H1 (cell line): ENCODE measurements around the gene RGL1. TPM values are rescaled to one million over a fixed set of nuclear protein-coding genes. Genes with fewer than 3 reads are reported as not detected.

Experiments
- CTCF ChIA-PET: fragments of 300-600 bp; sonication (Branson Sonifier 250); formaldehyde crosslinking; loops from one replicate; lab custom pipeline; 2021; ENCODE audit not compliant: partially characterized antibody; lab: Charles Lee
- POLR2A ChIA-PET: fragments of 300-600 bp; sonication (Branson Sonifier 250); formaldehyde crosslinking; loops from one replicate; lab custom pipeline; 2021; ENCODE audit warnings: inconsistent platforms; ENCODE audit not compliant: partially characterized antibody; lab: Charles Lee
- DNase-seq, 2 experiments: peaks; one replicate each; pipeline versions ENCODE4 v3.0.0 to v3.0.0-alpha.2; 2010 to 2022; ENCODE audit warnings: low spot score in 2 of 2, low read depth in 1 of 2, mixed read lengths in 1 of 2
- FAIRE-seq: peaks from 2 replicates; lab custom pipeline; 2011; peaks lifted over from hg19 to GRCh38; lab: Jason Lieb, UNC
- H2AFZ ChIP-seq: 2 replicates; pipeline ENCODE4 v1.8.1; 2012; ENCODE audit warnings: low read length, inconsistent platforms
- H2AK5ac ChIP-seq: 2 replicates; pipeline ENCODE4 v1.6.1; 2013; ENCODE audit warnings: low read depth, low read length
- H2BK120ac ChIP-seq: replicated peaks from 2 replicates; pipeline ENCODE3; 2013; ENCODE audit warnings: low read depth, low read length, inconsistent platforms
- H2BK12ac ChIP-seq: 2 replicates; pipeline ENCODE4 v1.6.1; 2013; ENCODE audit warnings: low read depth, low read length
- H2BK15ac ChIP-seq: 2 replicates; pipeline ENCODE4 v1.6.1; 2013; ENCODE audit warnings: low read length
- H2BK20ac ChIP-seq: 2 replicates; pipeline ENCODE4 v1.6.1; 2013; ENCODE audit warnings: low read length
- H2BK5ac ChIP-seq: 2 replicates; pipeline ENCODE4 v1.6.1; 2013; ENCODE audit warnings: low read depth, low read length
- H3K14ac ChIP-seq: 2 replicates; pipeline ENCODE4 v1.6.1; 2013; ENCODE audit warnings: inconsistent platforms; ENCODE audit not compliant: insufficient read length
- H3K18ac ChIP-seq: 2 replicates; pipeline ENCODE4 v1.6.1; 2013; ENCODE audit warnings: low read length; ENCODE audit errors: extremely low read depth
- H3K23ac ChIP-seq: 2 replicates; pipeline ENCODE4 v1.6.1; 2013; ENCODE audit warnings: inconsistent platforms; ENCODE audit not compliant: insufficient read length
- H3K23me2 ChIP-seq: 2 replicates; pipeline ENCODE4 v1.6.1; 2013; ENCODE audit warnings: low read depth, low read length
- H3K27ac ChIP-seq: 2 replicates; pipeline ENCODE4 v1.6.1; 2011; ENCODE audit warnings: low read depth, low read length, inconsistent platforms
- H3K27me3 ChIP-seq, 4 experiments: replicated peaks in 1 of 4; 1 replicate in 1 of 4; 2 replicates in 3 of 4; pipeline versions ENCODE4 v1.6.1 to v1.8.1; 2011 to 2013; ENCODE audit warnings: low read length in 3 of 4, mild to moderate bottlenecking in 3 of 4, inconsistent platforms in 2 of 4, mixed read lengths in 2 of 4, moderate library complexity in 1 of 4; ENCODE audit not compliant: control insufficient read depth in 3 of 4, insufficient read depth in 3 of 4; ENCODE audit errors: extremely low read depth in 1 of 4
- H3K36me3 ChIP-seq, 4 experiments: 2 replicates each; pipeline versions ENCODE4 v1.6.1 to v1.8.1; 2011 to 2013; ENCODE audit warnings: mild to moderate bottlenecking in 4 of 4, low read length in 3 of 4, moderate library complexity in 2 of 4, control low read depth in 1 of 4, inconsistent platforms in 1 of 4; ENCODE audit not compliant: insufficient read depth in 4 of 4, control insufficient read depth in 2 of 4
- H3K4ac ChIP-seq: replicated peaks from 2 replicates; pipeline ENCODE3; 2013; ENCODE audit warnings: low read length, low read depth, mixed read lengths, inconsistent platforms; ENCODE audit not compliant: insufficient read length
- H3K4me1 ChIP-seq, 4 experiments: replicated peaks in 1 of 4; 1 replicate in 1 of 4; 2 replicates in 3 of 4; pipeline versions ENCODE4 v1.6.1 to v1.8.1; 2011 to 2013; ENCODE audit warnings: low read length in 3 of 4, inconsistent platforms in 2 of 4, mixed read lengths in 1 of 4; ENCODE audit not compliant: insufficient read depth in 4 of 4, control insufficient read depth in 3 of 4
- H3K4me2 ChIP-seq, 2 experiments: 2 replicates each; pipeline versions ENCODE4 v1.6.1 to v1.8.1; 2011 to 2013; ENCODE audit warnings: low read depth in 2 of 2, low read length in 2 of 2, control low read depth in 1 of 2, inconsistent platforms in 1 of 2, mild to moderate bottlenecking in 1 of 2; ENCODE audit not compliant: insufficient read depth in 1 of 2
- H3K4me3 ChIP-seq, 4 experiments: fragments of 200-600, 300-600 bp in 1 of 4; sonication (generic), shearing (Covaris generic), sonication (Bioruptor Twin) in 1 of 4; 2 replicates each; pipeline versions ENCODE4 v1.5.1 to v1.8.1; 2011 to 2016; ENCODE audit warnings: low read length in 4 of 4, low read depth in 3 of 4, control low read depth in 2 of 4, inconsistent platforms in 2 of 4, mild to moderate bottlenecking in 2 of 4, mixed read lengths in 1 of 4, moderate library complexity in 1 of 4; ENCODE audit not compliant: insufficient read depth in 2 of 4; ENCODE audit errors: extremely low read depth in 1 of 4
- H3K56ac ChIP-seq: replicated peaks from 2 replicates; pipeline ENCODE3; 2013; ENCODE audit warnings: low read depth, mild to moderate bottlenecking, mixed read lengths, low read length, inconsistent platforms; ENCODE audit not compliant: insufficient read length
- H3K79me1 ChIP-seq: 2 replicates; pipeline ENCODE4 v1.6.1; 2013; ENCODE audit warnings: low read depth, low read length, control low read depth
- H3K79me2 ChIP-seq, 2 experiments: 2 replicates each; pipeline versions ENCODE4 v1.6.1 to v1.8.1; 2012 to 2013; ENCODE audit warnings: low read length in 2 of 2, mild to moderate bottlenecking in 2 of 2, inconsistent platforms in 1 of 2; ENCODE audit not compliant: insufficient read depth in 2 of 2, control insufficient read depth in 1 of 2
- H3K9ac ChIP-seq, 4 experiments: replicated peaks in 1 of 4; 1 replicate in 1 of 4; 2 replicates in 3 of 4; pipeline versions ENCODE4 v1.6.1 to v1.8.1; 2011 to 2013; ENCODE audit warnings: low read depth in 3 of 4, low read length in 3 of 4, control low read depth in 2 of 4, mild to moderate bottlenecking in 2 of 4, moderate library complexity in 2 of 4, inconsistent platforms in 1 of 4; ENCODE audit errors: extremely low read depth in 1 of 4
- H3K9me3 ChIP-seq, 2 experiments: 2 replicates each; pipeline versions ENCODE4 v1.6.1 to v1.8.1; 2012 to 2013; ENCODE audit warnings: mild to moderate bottlenecking in 2 of 2, moderate library complexity in 2 of 2, control low read depth in 1 of 2, inconsistent platforms in 1 of 2, low read depth in 1 of 2, low read length in 1 of 2, mixed read lengths in 1 of 2; ENCODE audit not compliant: insufficient read depth in 2 of 2
- H4K20me1 ChIP-seq, 2 experiments: replicated peaks in 1 of 2; 2 replicates each; pipeline versions ENCODE3 to v1.8.1; 2011 to 2013; ENCODE audit warnings: inconsistent platforms in 2 of 2, low read length in 2 of 2, mild to moderate bottlenecking in 1 of 2; ENCODE audit not compliant: insufficient read depth in 2 of 2, control insufficient read depth in 1 of 2
- H4K5ac ChIP-seq: 2 replicates; pipeline ENCODE4 v1.6.1; 2013; ENCODE audit warnings: low read length, low read depth, mixed read lengths, inconsistent platforms; ENCODE audit not compliant: insufficient read length
- H4K8ac ChIP-seq: 2 replicates; pipeline ENCODE4 v1.8.0; 2013; ENCODE audit warnings: mild to moderate bottlenecking, moderate library complexity, low read length, inconsistent platforms; ENCODE audit not compliant: insufficient read depth; ENCODE audit errors: extremely low read depth
- H4K91ac ChIP-seq: replicated peaks from 2 replicates; pipeline ENCODE3; 2013; ENCODE audit warnings: low read length, mixed read lengths, inconsistent platforms; ENCODE audit not compliant: insufficient read length
- CBX8 ChIP-seq: fragments of 300-800, 300-1000 bp; sonication (generic); IDR thresholded peaks from 2 replicates; pipeline ENCODE4 v1.7.1; 2016; ENCODE audit warnings: low read depth, low read length, borderline replicate concordance
- CTBP2 ChIP-seq: IDR thresholded peaks from 2 replicates; pipeline ENCODE4 v1.7.0; 2011; ENCODE audit warnings: borderline replicate concordance, mild to moderate bottlenecking, moderate library complexity, mixed read lengths, low read length; ENCODE audit not compliant: insufficient read depth, insufficient read length
- JUND ChIP-seq: IDR thresholded peaks from 2 replicates; pipeline ENCODE4 v1.6.1; 2011; ENCODE audit warnings: mild to moderate bottlenecking, improper control_type of control experiment, low read length
- PHF8 ChIP-seq: fragments of 200-600 bp; sonication (generic); conservative IDR thresholded peaks from 2 replicates; pipeline ENCODE4 v1.7.1; 2012; ENCODE audit warnings: low read depth, mild to moderate bottlenecking, inconsistent platforms, low read length, moderate library complexity
- POU5F1 ChIP-seq: IDR thresholded peaks from 2 replicates; pipeline ENCODE4 v1.6.1; 2011; ENCODE audit warnings: low read depth, mild to moderate bottlenecking, low read length, moderate library complexity
- RAD21 ChIP-seq, 2 experiments: IDR thresholded peaks in 1 of 2; conservative IDR thresholded peaks in 1 of 2; 2 replicates each; pipeline ENCODE4 v1.6.1; 2011; ENCODE audit warnings: low read depth in 2 of 2, low read length in 2 of 2, improper control_type of control experiment in 1 of 2, inconsistent platforms in 1 of 2, mild to moderate bottlenecking in 1 of 2, moderate library complexity in 1 of 2
- SIN3A ChIP-seq, 2 experiments: IDR thresholded peaks in 1 of 2; conservative IDR thresholded peaks in 1 of 2; 2 replicates each; pipeline ENCODE4 v1.6.1; 2011 to 2012; ENCODE audit warnings: low read length in 2 of 2, improper control_type of control experiment in 1 of 2, low read depth in 1 of 2, mild to moderate bottlenecking in 1 of 2
- SIRT6 ChIP-seq: IDR thresholded peaks from one replicate; pipeline ENCODE4 v1.7.1; 2012; ENCODE audit warnings: low read length, inconsistent platforms
- SUZ12 ChIP-seq: fragments of 200-600 bp; sonication (generic); IDR thresholded peaks from 2 replicates; pipeline ENCODE4 v1.6.1; 2012; ENCODE audit warnings: mild to moderate bottlenecking, inconsistent platforms, low read length, moderate library complexity, mixed read lengths
- WGBS, 2 experiments: shearing (Covaris generic) in 1 of 2; methylation state at CpG; one replicate each; pipeline versions ENCODE4 v1.1.6 to v1.1.7; 2013 to 2015; ENCODE audit warnings: low lambda C conversion rate in 2 of 2, mixed read lengths in 2 of 2, inconsistent platforms in 1 of 2, low coverage in 1 of 2, missing lambda C conversion rate in 1 of 2; ENCODE audit not compliant: insufficient replicate concordance in 2 of 2, insufficient coverage in 1 of 2, insufficient read length in 1 of 2; ENCODE audit errors: extremely low coverage in 1 of 2, missing lambda C conversion rate in 1 of 2; 5-methylcytosine and 5-hydroxymethylcytosine counted together
- polyA plus RNA-seq, 7 experiments: library from polyadenylated mRNA; depleted of rRNA in 3 of 7; stranded (reverse) in 5 of 7; unstranded in 2 of 7; fragments of >200 nt in 5 of 7; fragments of 200-250 nt in 2 of 7; gene quantifications; 1 replicate in 5 of 7; 2 replicates in 1 of 7; 4 replicates in 1 of 7; pipeline versions ENCODE4 v1.2.1 to v1.2.3, GENCODE V29; 2011 to 2013; ENCODE audit warnings: missing spikeins in 2 of 7, mixed read lengths in 2 of 7
- total RNA-seq: library from RNA; stranded (reverse); fragmentation: NEBNext Ultra II Directional; extraction: Animal tissue kit (Norgen Biotek cat#: 25700); gene quantifications from 2 replicates; pipeline ENCODE4 v1.2.1, GENCODE V29; 2021
- TF ChIP-seq, protein P1 (sequence below): IDR thresholded peaks from 2 replicates; pipeline ENCODE4 v1.6.1; 2011; ENCODE audit warnings: low read length, improper control_type of control experiment
- TF ChIP-seq, protein P2 (sequence below): IDR thresholded peaks from 2 replicates; pipeline ENCODE4 v1.6.1; 2012; ENCODE audit warnings: inconsistent platforms

Gene RGL1
- total and polyA plus RNA-seq, 2 of the 8 experiments (the other 6 are each of a cell fraction or from before 2014, with no cell fraction given) = 0.98 to 2.4 TPM

DNA sequence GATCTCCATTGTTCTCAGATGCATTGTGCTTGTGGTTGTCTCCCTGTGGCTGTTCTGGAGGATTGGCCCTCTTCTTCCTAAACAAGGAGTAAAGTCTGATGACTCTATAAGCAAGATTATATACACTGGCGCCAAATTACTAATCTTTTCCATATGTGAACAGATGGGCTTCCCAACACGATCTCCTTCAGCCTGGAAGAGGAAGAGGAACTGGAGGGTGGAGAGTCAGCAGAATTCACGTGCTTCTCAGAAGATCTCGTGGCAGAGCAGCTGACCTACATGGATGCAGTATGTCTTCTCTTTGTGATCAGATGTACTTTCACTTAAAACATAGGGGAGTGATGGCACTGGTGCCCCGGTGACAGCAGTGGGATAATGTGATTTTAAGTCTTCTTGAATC is 78.7 kb downstream of the RGL1 start:
- Histone ChIP-seq H2AK5ac (no peak overlapping the region), H3K4me1 (peaks cover 2 to 5% (median 2%) of the 10 kb centered on the region in 4 experiments; a peak in 5 of 7 replicates), H3K36me3 (no peaks in the 10 kb centered on the region), H3K56ac (no peak overlapping the region), H4K91ac (no peak overlapping the region), H2BK20ac (no peak overlapping the region), H3K23ac (no peak overlapping the region), H3K79me1 (no peaks in the 10 kb centered on the region), H4K20me1 (no peaks in the 10 kb centered on the region), H4K8ac (no peak overlapping the region), H2AFZ (no peak overlapping the region), H3K4me3 (no peak overlapping the region), H4K5ac (no peak overlapping the region), H2BK15ac (no peak overlapping the region), H3K79me2 (no peaks in the 10 kb centered on the region), H2BK12ac (no peak overlapping the region), H3K9ac (no peak overlapping the region), H3K23me2 (no peaks in the 10 kb centered on the region), H3K4ac (no peak overlapping the region), H3K9me3 (no peaks in the 10 kb centered on the region), H3K4me2 (no peak overlapping the region), H3K27ac (no peak overlapping the region), H3K18ac (no peak overlapping the region), H3K27me3 (no peaks in the 10 kb centered on the region), H3K14ac (no peak overlapping the region), H2BK5ac (no peak overlapping the region), H2BK120ac (no peak overlapping the region)
- ChIA-PET CTCF (interaction anchor here (0.9 to 3.8 kb wide), 3 partner anchors 9 to 228 kb away, joined by 3 to 13 read pairs (median 5); no protein-coding TSS in a partner anchor), POLR2A (no interaction called here)
- FAIRE-seq (no peak), DNase-seq (no peak)
- 88% methylated on average over 5 of the region's 5 CpGs; no CpG with 5 or more reads in 1 of the 2 experiments for WGBS, 2 experiments
- TF ChIP-seq, protein P1, sequence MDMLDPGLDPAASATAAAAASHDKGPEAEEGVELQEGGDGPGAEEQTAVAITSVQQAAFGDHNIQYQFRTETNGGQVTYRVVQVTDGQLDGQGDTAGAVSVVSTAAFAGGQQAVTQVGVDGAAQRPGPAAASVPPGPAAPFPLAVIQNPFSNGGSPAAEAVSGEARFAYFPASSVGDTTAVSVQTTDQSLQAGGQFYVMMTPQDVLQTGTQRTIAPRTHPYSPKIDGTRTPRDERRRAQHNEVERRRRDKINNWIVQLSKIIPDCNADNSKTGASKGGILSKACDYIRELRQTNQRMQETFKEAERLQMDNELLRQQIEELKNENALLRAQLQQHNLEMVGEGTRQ = no peak
- TF ChIP-seq, protein P2, sequence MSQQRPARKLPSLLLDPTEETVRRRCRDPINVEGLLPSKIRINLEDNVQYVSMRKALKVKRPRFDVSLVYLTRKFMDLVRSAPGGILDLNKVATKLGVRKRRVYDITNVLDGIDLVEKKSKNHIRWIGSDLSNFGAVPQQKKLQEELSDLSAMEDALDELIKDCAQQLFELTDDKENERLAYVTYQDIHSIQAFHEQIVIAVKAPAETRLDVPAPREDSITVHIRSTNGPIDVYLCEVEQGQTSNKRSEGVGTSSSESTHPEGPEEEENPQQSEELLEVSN = no peak
- TF ChIP-seq JUND (no peak), SIN3A (conservative IDR thresholded peaks at IDR 0.05 in 1 of 2, IDR thresholded peaks at IDR 0.05 in 1 of 2; ENCODE audit: low read depth in 1 of 2, low read length in 2 of 2) (no peak), SUZ12 (no peak), PHF8 (no peak), POU5F1 (no peak), RAD21 (IDR thresholded peaks at IDR 0.05 in 1 of 2, conservative IDR thresholded peaks at IDR 0.05 in 1 of 2; ENCODE audit: low read depth in 2 of 2, low read length in 2 of 2) (no peak), CBX8 (no peak), CTBP2 (no peak), SIRT6 (no peak)
